Activated CD4-positive, alpha-beta T cell treated with anti-CD3 and anti-CD28 coated beads, Interleukin-2, amount 10 ng/mL, durations not matched to agents 24 days and 14 days (primary cell): ENCODE results near the gene MTX1. TPM values are rescaled to one million over a fixed set of nuclear protein-coding genes. Genes with fewer than 3 reads are reported as not detected.
"Not testable (repeated sequence)": the region's sequence is repeated elsewhere in the genome, so short reads cannot be mapped to it uniquely, and the experiment has no call there.

Experiments used
- DNase-seq: peaks from one replicate; pipeline ENCODE4 v3.0.0; 2022
- H3K27ac Mint-ChIP-seq: one replicate; pipeline ENCODE4 v1.8.0; 2022; ENCODE audit warnings: mild to moderate bottlenecking, mixed read lengths
- H3K27me3 Mint-ChIP-seq: one replicate; pipeline ENCODE4 v1.8.0; 2022; ENCODE audit warnings: mixed read lengths
- H3K36me3 Mint-ChIP-seq: one replicate; pipeline ENCODE4 v1.8.0; 2022; ENCODE audit warnings: low read depth, mild to moderate bottlenecking, mixed read lengths
- H3K4me1 Mint-ChIP-seq: one replicate; pipeline ENCODE4 v1.8.0; 2021; ENCODE audit warnings: mixed read lengths
- H3K4me3 Mint-ChIP-seq: one replicate; pipeline ENCODE4 v1.8.0; 2022; ENCODE audit warnings: mild to moderate bottlenecking, moderate library complexity, mixed read lengths
- H3K9me3 Mint-ChIP-seq: one replicate; pipeline ENCODE4 v1.8.0; 2021; ENCODE audit warnings: mixed read lengths
- intact Hi-C: fragments of 100-400 bp; cut with micrococcal nuclease; formaldehyde crosslinking; loops from one replicate; pipeline ENCODE4 v1.15.1; 2023
- total RNA-seq: library from RNA; stranded (reverse); gene quantifications from 2 replicates; pipeline ENCODE4 v1.2.3, GENCODE V29; 2022

Gene MTX1
- total RNA-seq, 1 donor from 2014 or later, result 64.7 TPM

GRCh38 chr1:155235375-155235774 lies 26.9 kb downstream of the MTX1 start:
- peaks cover 15% of the 10 kb centered on the region for H3K4me1 Mint-ChIP-seq
- DNase-seq, H3K4me3 Mint-ChIP-seq, intact Hi-C loops, H3K9me3 Mint-ChIP-seq, H3K27me3 Mint-ChIP-seq: not testable (repeated sequence)
- H3K36me3 Mint-ChIP-seq, result peaks cover 18% of the 10 kb centered on the region
- peak overlapping the region; percentile 16 for H3K27ac Mint-ChIP-seq

GRCh38 chr1:155236451-155236850 lies 28.0 kb downstream of the MTX1 start:
- Mint-ChIP-seq H3K9me3 (no peaks in the 10 kb centered on the region), H3K4me3 (no peak overlapping the region), H3K27ac (no peak overlapping the region), H3K27me3 (no peaks in the 10 kb centered on the region), H3K36me3 (peaks cover 20% of the 10 kb centered on the region), H3K4me1 (peaks cover 24% of the 10 kb centered on the region)
- DNase-seq, result no peak
- intact Hi-C loops, result no loop called here

GRCh38 chr1:155241069-155241679 lies 32.7 kb downstream of the MTX1 start:
- H3K27ac Mint-ChIP-seq, result peak overlapping the region; percentile 85
- peaks cover 47% of the 10 kb centered on the region for H3K4me1 Mint-ChIP-seq
- peaks cover 21% of the 10 kb centered on the region for H3K36me3 Mint-ChIP-seq
- DNase-seq, result peak; percentile 93
- peaks cover 4% of the 10 kb centered on the region for H3K9me3 Mint-ChIP-seq
- peaks cover 3% of the 10 kb centered on the region for H3K27me3 Mint-ChIP-seq
- intact Hi-C loops, result loop anchor here (2.0 kb wide), 1 partner anchor 22 kb away; no protein-coding TSS in a partner anchor
- peak overlapping the region; percentile 89 for H3K4me3 Mint-ChIP-seq

GRCh38 chr1:155241841-155242264 lies 33.4 kb downstream of the MTX1 start:
- intact Hi-C loops, result loop anchor here (2.0 kb wide), 1 partner anchor 23 kb away; no protein-coding TSS in a partner anchor
- peaks cover 49% of the 10 kb centered on the region for H3K4me1 Mint-ChIP-seq
- DNase-seq, result peak; percentile 67
- H3K27ac Mint-ChIP-seq, result peak overlapping the region; percentile 85
- peaks cover 19% of the 10 kb centered on the region for H3K36me3 Mint-ChIP-seq
- peaks cover 4% of the 10 kb centered on the region for H3K9me3 Mint-ChIP-seq
- H3K4me3 Mint-ChIP-seq, result peak overlapping the region; percentile 89
- peaks cover 3% of the 10 kb centered on the region for H3K27me3 Mint-ChIP-seq

- intact Hi-C loops, result no loop called here
- Mint-ChIP-seq H3K27me3 (peaks cover 3% of the 10 kb centered on the region), H3K4me1 (peaks cover 49% of the 10 kb centered on the region), H3K27ac (peak overlapping the region; percentile 92), H3K9me3 (peaks cover 4% of the 10 kb centered on the region), H3K36me3 (peaks cover 17% of the 10 kb centered on the region), H3K4me3 (peak overlapping the region; percentile 81)
- no peak for DNase-seq
Measured at GRCh38 chr1:155242805-155243358, 34.4 kb downstream of the MTX1 start.

GRCh38 chr1:155244368-155245162 lies 36.1 kb downstream of the MTX1 start:
- Mint-ChIP-seq H3K4me1 (peaks cover 49% of the 10 kb centered on the region), H3K4me3 (peak overlapping the region; percentile 81), H3K9me3 (peaks cover 4% of the 10 kb centered on the region), H3K27me3 (peaks cover 3% of the 10 kb centered on the region), H3K36me3 (peaks cover 15% of the 10 kb centered on the region), H3K27ac (peak overlapping the region; percentile 96)
- intact Hi-C loops, result loop anchor here (1.0 to 2.0 kb wide), 4 partner anchors 17 to 36 kb away; partner anchors contain the start of genes HCN3, MTX1 and SCAMP3
- peak; percentile 99 for DNase-seq

GRCh38 chr1:155245163-155245524 lies 36.6 kb downstream of the MTX1 start:
- peaks cover 4% of the 10 kb centered on the region for H3K9me3 Mint-ChIP-seq
- H3K4me1 Mint-ChIP-seq, result peaks cover 49% of the 10 kb centered on the region
- DNase-seq, result no peak
- H3K27me3 Mint-ChIP-seq, result peaks cover 3% of the 10 kb centered on the region
- peaks cover 15% of the 10 kb centered on the region for H3K36me3 Mint-ChIP-seq
- peak overlapping the region; percentile 96 for H3K27ac Mint-ChIP-seq
- intact Hi-C loops, result loop anchor here (2.0 kb wide), 1 partner anchor 36 kb away; the partner anchor contains the start of gene MTX1
- peak overlapping the region; percentile 81 for H3K4me3 Mint-ChIP-seq

- H3K27me3 Mint-ChIP-seq, intact Hi-C loops, H3K4me3 Mint-ChIP-seq, DNase-seq, H3K9me3 Mint-ChIP-seq, H3K27ac Mint-ChIP-seq: not testable (repeated sequence)
- peaks cover 37% of the 10 kb centered on the region for H3K4me1 Mint-ChIP-seq
- peaks cover 15% of the 10 kb centered on the region for H3K36me3 Mint-ChIP-seq
Measured at GRCh38 chr1:155246796-155247195, 38.3 kb downstream of the MTX1 start.

GRCh38 chr1:155247667-155248553 lies 39.4 kb downstream of the MTX1 start:
- peaks cover 3% of the 10 kb centered on the region for H3K27me3 Mint-ChIP-seq
- H3K4me3 Mint-ChIP-seq, result no peak overlapping the region
- no peak overlapping the region for H3K27ac Mint-ChIP-seq
- H3K9me3 Mint-ChIP-seq, result peaks cover 4% of the 10 kb centered on the region
- intact Hi-C loops, result no loop called here
- H3K4me1 Mint-ChIP-seq, result peaks cover 31% of the 10 kb centered on the region
- no peak for DNase-seq
- peaks cover 18% of the 10 kb centered on the region for H3K36me3 Mint-ChIP-seq

- intact Hi-C loops, result loop anchor here (1.0 to 2.0 kb wide), 4 partner anchors 23 to 343 kb away; partner anchors contain the start of genes CLK2 and FDPS
- Mint-ChIP-seq H3K36me3 (peaks cover 18% of the 10 kb centered on the region), H3K4me3 (peak overlapping the region; percentile 77), H3K27ac (peak overlapping the region; percentile 22), H3K9me3 (no peaks in the 10 kb centered on the region), H3K4me1 (peaks cover 32% of the 10 kb centered on the region), H3K27me3 (no peaks in the 10 kb centered on the region)
- DNase-seq, result no peak
Measured at GRCh38 chr1:155250246-155250632, 41.7 kb downstream of the MTX1 start.

- Mint-ChIP-seq H3K9me3 (no peaks in the 10 kb centered on the region), H3K4me1 (peaks cover 32% of the 10 kb centered on the region), H3K4me3 (peak overlapping the region; percentile 58), H3K36me3 (peaks cover 16% of the 10 kb centered on the region), H3K27ac (no peak overlapping the region), H3K27me3 (no peaks in the 10 kb centered on the region)
- peak; percentile 99 for DNase-seq
- intact Hi-C loops, result loop anchor here (1.0 to 2.0 kb wide), 4 partner anchors 22 to 342 kb away; partner anchors contain the start of genes CLK2 and FDPS
Measured at GRCh38 chr1:155250633-155251449, 42.3 kb downstream of the MTX1 start.

GRCh38 chr1:155251566-155251965 lies 43.1 kb downstream of the MTX1 start:
- no peak overlapping the region for H3K27ac Mint-ChIP-seq
- intact Hi-C loops, result loop anchor here (2.0 kb wide), 3 partner anchors 21 to 341 kb away; partner anchors contain the start of genes CLK2 and FDPS
- peaks cover 25% of the 10 kb centered on the region for H3K4me1 Mint-ChIP-seq
- no peak for DNase-seq
- no peak overlapping the region for H3K4me3 Mint-ChIP-seq
- peaks cover 13% of the 10 kb centered on the region for H3K36me3 Mint-ChIP-seq
- H3K9me3 Mint-ChIP-seq, result no peaks in the 10 kb centered on the region
- no peaks in the 10 kb centered on the region for H3K27me3 Mint-ChIP-seq
